Loucy (cell line): Measurements from ENCODE around the gene NINL.

Experiments
- H2AFZ ChIP-seq: fragments of 200-600 bp; sonication (generic); 2 replicates; pipeline ENCODE4 v1.6.0; 2016; ENCODE audit warnings: antibody characterized with exemption, mild to moderate bottlenecking, low read length, moderate library complexity
- H3F3A ChIP-seq: fragments of 200-600 bp; 2 replicates; pipeline ENCODE4 v1.6.0; 2016; ENCODE audit warnings: antibody characterized with exemption, low read depth, mild to moderate bottlenecking
- H3K27me3 ChIP-seq: fragments of 200-600 bp; sonication (generic); 2 replicates; pipeline ENCODE4 v1.6.1; 2014; ENCODE audit warnings: low read length, mild to moderate bottlenecking; ENCODE audit not compliant: insufficient read depth, poor library complexity, severe bottlenecking
- H3K36me3 ChIP-seq: fragments of 200-600 bp; sonication (generic); 2 replicates; pipeline ENCODE4 v1.6.1; 2016; ENCODE audit warnings: low read length; ENCODE audit not compliant: insufficient read depth
- H3K4me1 ChIP-seq: fragments of 200-600 bp; sonication (generic); 2 replicates; pipeline ENCODE4 v1.5.1; 2014; ENCODE audit warnings: low read length, mild to moderate bottlenecking; ENCODE audit not compliant: insufficient read depth, poor library complexity, severe bottlenecking
- H3K4me2 ChIP-seq: fragments of 200-600 bp; sonication (generic); 2 replicates; pipeline ENCODE4 v1.6.0; 2014; ENCODE audit warnings: antibody characterized with exemption, low read length, low read depth, mild to moderate bottlenecking; ENCODE audit not compliant: poor library complexity, severe bottlenecking
- H3K4me3 ChIP-seq: fragments of 200-600 bp; sonication (generic); 2 replicates; pipeline ENCODE4 v1.5.1; 2014; ENCODE audit warnings: low read length, mild to moderate bottlenecking, mixed read lengths; ENCODE audit not compliant: poor library complexity, severe bottlenecking
- H3K79me2 ChIP-seq: fragments of 200-600 bp; sonication (generic); 2 replicates; pipeline ENCODE4 v1.6.1; 2014; ENCODE audit warnings: low read length; ENCODE audit not compliant: insufficient read depth
- H3K9ac ChIP-seq: fragments of 200-600 bp; sonication (generic); 2 replicates; pipeline ENCODE4 v1.6.0; 2014; ENCODE audit warnings: mild to moderate bottlenecking, low read depth, low read length, moderate library complexity; ENCODE audit not compliant: poor library complexity, severe bottlenecking
- H3K9me2 ChIP-seq: fragments of 200-600 bp; sonication (generic); replicated peaks from 2 replicates; pipeline ENCODE4 v1.6.1; 2016; ENCODE audit warnings: low read depth, low read length, mixed read lengths
- H3K9me3 ChIP-seq: fragments of 200-600 bp; sonication (generic); 2 replicates; pipeline ENCODE4 v1.6.1; 2014; ENCODE audit warnings: mild to moderate bottlenecking, antibody characterized with exemption, low read length, low read depth; ENCODE audit not compliant: insufficient read depth
- H4K20me1 ChIP-seq: fragments of 200-600 bp; sonication (generic); 2 replicates; pipeline ENCODE4 v1.6.0; 2014; ENCODE audit warnings: antibody characterized with exemption, low read length, mild to moderate bottlenecking; ENCODE audit not compliant: insufficient read depth, poor library complexity, severe bottlenecking
- CTCF ChIP-seq: fragments of 200-600 bp; sonication (generic); conservative IDR thresholded peaks from 2 replicates; pipeline ENCODE4 v1.5.1; 2014; ENCODE audit warnings: mild to moderate bottlenecking, antibody characterized with exemption, low read length
- EZH2phosphoT487 ChIP-seq: fragments of 200-600 bp; IDR thresholded peaks from 2 replicates; pipeline ENCODE4 v1.6.1; 2018; ENCODE audit warnings: antibody characterized with exemption, mild to moderate bottlenecking, moderate library complexity, borderline replicate concordance

The NINL gene

GRCh38 chr20:25487306-25487705 lies 98.0 kb downstream of the NINL start:
- Histone ChIP-seq H3F3A (no peaks in the 10 kb centered on the region), H3K9me3 (no peaks in the 10 kb centered on the region), H3K79me2 (no peaks in the 10 kb centered on the region), H3K36me3 (peaks cover 23% of the 10 kb centered on the region; the same call in 1 of the 2 replicates), H4K20me1 (no peaks in the 10 kb centered on the region), H3K4me3 (no peak overlapping the region), H3K9ac (no peak overlapping the region), H2AFZ (no peak overlapping the region), H3K4me1 (peaks cover 5% of the 10 kb centered on the region), H3K27me3 (no peaks in the 10 kb centered on the region), H3K4me2 (no peak overlapping the region), H3K9me2 (no peaks in the 10 kb centered on the region)
- TF ChIP-seq CTCF (no peak), EZH2phosphoT487 (no peak)

- no peaks in the 10 kb centered on the region for H3K27me3 ChIP-seq
- H2AFZ ChIP-seq: no peak overlapping the region
- no peaks in the 10 kb centered on the region for H3F3A ChIP-seq
- no peak overlapping the region for H3K9ac ChIP-seq
- no peak overlapping the region for H3K4me3 ChIP-seq
- H3K9me2 ChIP-seq: no peaks in the 10 kb centered on the region
- H4K20me1 ChIP-seq: no peaks in the 10 kb centered on the region
- H3K4me2 ChIP-seq: no peak overlapping the region
- no peaks in the 10 kb centered on the region for H3K79me2 ChIP-seq
- no peak for TF ChIP-seq EZH2phosphoT487
- no peak for TF ChIP-seq CTCF
- H3K4me1 ChIP-seq: peaks cover 5% of the 10 kb centered on the region
- no peaks in the 10 kb centered on the region for H3K9me3 ChIP-seq
- H3K36me3 ChIP-seq: peaks cover 28% of the 10 kb centered on the region; the same call in 1 of the 2 replicates
Measured at GRCh38 chr20:25486377-25486776, 99.0 kb downstream of the NINL start.

GRCh38 chr20:25485872-25486271 lies 99.5 kb downstream of the NINL start:
- Histone ChIP-seq H3K27me3 (no peaks in the 10 kb centered on the region), H3K9ac (no peak overlapping the region), H3K9me3 (no peaks in the 10 kb centered on the region), H2AFZ (no peak overlapping the region), H3K4me3 (no peak overlapping the region), H3K4me1 (peaks cover 5% of the 10 kb centered on the region), H3K4me2 (no peak overlapping the region), H3K9me2 (no peaks in the 10 kb centered on the region), H3K36me3 (peaks cover 32% of the 10 kb centered on the region; the same call in 1 of the 2 replicates), H3K79me2 (no peaks in the 10 kb centered on the region), H4K20me1 (no peaks in the 10 kb centered on the region), H3F3A (no peaks in the 10 kb centered on the region)
- TF ChIP-seq EZH2phosphoT487: no peak
- TF ChIP-seq CTCF: no peak
